ENCODE results near the gene TOMM7.

DNA sequence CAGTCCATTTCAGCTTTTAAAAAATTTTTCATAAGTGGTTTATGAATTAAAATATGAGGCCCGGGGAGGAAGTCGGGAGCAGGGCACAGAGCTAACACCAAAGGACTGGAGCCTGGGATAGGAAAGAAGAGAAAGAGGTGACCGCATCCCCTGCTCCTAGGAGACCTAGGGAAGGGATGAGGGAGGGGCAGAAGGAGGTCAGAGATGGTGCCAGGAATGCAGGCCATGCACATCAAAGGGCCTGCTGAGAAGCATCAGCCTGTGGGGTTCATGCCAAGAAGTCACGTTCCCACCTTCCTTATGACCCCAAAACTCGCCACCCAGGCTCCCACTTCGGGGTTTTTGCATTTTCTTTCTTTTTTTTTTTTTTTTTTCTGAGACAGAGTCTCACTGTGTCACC, 14.7 kb upstream of the TOMM7 start:
- no peak for TF ChIP-seq POLR2AphosphoS5 (IDR thresholded peaks at IDR 0.05; ENCODE audit: control insufficient read depth, insufficient read depth, low read depth, low read length)
- no peak for TF ChIP-seq TBP (optimal IDR thresholded peaks at IDR 0.05; ENCODE audit: low read depth, low read length)
- TF ChIP-seq ARID1B (IDR thresholded peaks at IDR 0.05), result no peak
- TF ChIP-seq ZNF77 (CRISPR knock-in tag; IDR thresholded peaks at IDR 0.05), result no peak
- TF ChIP-seq ZBTB17 (CRISPR knock-in tag; IDR thresholded peaks at IDR 0.05), result no peak
- no peak for TF ChIP-seq ZNF140 (CRISPR knock-in tag; IDR thresholded peaks at IDR 0.05)
- TF ChIP-seq, protein P1, sequence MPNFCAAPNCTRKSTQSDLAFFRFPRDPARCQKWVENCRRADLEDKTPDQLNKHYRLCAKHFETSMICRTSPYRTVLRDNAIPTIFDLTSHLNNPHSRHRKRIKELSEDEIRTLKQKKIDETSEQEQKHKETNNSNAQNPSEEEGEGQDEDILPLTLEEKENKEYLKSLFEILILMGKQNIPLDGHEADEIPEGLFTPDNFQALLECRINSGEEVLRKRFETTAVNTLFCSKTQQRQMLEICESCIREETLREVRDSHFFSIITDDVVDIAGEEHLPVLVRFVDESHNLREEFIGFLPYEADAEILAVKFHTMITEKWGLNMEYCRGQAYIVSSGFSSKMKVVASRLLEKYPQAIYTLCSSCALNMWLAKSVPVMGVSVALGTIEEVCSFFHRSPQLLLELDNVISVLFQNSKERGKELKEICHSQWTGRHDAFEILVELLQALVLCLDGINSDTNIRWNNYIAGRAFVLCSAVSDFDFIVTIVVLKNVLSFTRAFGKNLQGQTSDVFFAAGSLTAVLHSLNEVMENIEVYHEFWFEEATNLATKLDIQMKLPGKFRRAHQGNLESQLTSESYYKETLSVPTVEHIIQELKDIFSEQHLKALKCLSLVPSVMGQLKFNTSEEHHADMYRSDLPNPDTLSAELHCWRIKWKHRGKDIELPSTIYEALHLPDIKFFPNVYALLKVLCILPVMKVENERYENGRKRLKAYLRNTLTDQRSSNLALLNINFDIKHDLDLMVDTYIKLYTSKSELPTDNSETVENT (CRISPR knock-in tag; IDR thresholded peaks at IDR 0.05), result no peak
- no peak for TF ChIP-seq RUNX1 (IDR thresholded peaks at IDR 0.05; ENCODE audit: low read depth)
- TF ChIP-seq, protein P2, sequence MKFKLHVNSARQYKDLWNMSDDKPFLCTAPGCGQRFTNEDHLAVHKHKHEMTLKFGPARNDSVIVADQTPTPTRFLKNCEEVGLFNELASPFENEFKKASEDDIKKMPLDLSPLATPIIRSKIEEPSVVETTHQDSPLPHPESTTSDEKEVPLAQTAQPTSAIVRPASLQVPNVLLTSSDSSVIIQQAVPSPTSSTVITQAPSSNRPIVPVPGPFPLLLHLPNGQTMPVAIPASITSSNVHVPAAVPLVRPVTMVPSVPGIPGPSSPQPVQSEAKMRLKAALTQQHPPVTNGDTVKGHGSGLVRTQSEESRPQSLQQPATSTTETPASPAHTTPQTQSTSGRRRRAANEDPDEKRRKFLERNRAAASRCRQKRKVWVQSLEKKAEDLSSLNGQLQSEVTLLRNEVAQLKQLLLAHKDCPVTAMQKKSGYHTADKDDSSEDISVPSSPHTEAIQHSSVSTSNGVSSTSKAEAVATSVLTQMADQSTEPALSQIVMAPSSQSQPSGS (CRISPR knock-in tag; IDR thresholded peaks at IDR 0.05), result no peak
- TF ChIP-seq, protein P3, sequence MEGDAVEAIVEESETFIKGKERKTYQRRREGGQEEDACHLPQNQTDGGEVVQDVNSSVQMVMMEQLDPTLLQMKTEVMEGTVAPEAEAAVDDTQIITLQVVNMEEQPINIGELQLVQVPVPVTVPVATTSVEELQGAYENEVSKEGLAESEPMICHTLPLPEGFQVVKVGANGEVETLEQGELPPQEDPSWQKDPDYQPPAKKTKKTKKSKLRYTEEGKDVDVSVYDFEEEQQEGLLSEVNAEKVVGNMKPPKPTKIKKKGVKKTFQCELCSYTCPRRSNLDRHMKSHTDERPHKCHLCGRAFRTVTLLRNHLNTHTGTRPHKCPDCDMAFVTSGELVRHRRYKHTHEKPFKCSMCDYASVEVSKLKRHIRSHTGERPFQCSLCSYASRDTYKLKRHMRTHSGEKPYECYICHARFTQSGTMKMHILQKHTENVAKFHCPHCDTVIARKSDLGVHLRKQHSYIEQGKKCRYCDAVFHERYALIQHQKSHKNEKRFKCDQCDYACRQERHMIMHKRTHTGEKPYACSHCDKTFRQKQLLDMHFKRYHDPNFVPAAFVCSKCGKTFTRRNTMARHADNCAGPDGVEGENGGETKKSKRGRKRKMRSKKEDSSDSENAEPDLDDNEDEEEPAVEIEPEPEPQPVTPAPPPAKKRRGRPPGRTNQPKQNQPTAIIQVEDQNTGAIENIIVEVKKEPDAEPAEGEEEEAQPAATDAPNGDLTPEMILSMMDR (IDR thresholded peaks at IDR 0.05 in 2 of 3, conservative IDR thresholded peaks at IDR 0.05 in 1 of 3; ENCODE audit: insufficient read depth in 2 of 3, low read depth in 1 of 3, low read length in 3 of 3), result no peak
- no peak for TF ChIP-seq KDM4B (IDR thresholded peaks at IDR 0.05; ENCODE audit: borderline replicate concordance in 2 of 2, low read depth in 1 of 2)
- TF ChIP-seq, protein P4, sequence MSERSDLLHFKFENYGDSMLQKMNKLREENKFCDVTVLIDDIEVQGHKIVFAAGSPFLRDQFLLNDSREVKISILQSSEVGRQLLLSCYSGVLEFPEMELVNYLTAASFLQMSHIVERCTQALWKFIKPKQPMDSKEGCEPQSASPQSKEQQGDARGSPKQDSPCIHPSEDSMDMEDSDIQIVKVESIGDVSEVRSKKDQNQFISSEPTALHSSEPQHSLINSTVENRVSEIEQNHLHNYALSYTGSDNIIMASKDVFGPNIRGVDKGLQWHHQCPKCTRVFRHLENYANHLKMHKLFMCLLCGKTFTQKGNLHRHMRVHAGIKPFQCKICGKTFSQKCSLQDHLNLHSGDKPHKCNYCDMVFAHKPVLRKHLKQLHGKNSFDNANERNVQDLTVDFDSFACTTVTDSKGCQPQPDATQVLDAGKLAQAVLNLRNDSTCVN (CRISPR knock-in tag; IDR thresholded peaks at IDR 0.05), result no peak
- no peak for TF ChIP-seq KAT2B (IDR thresholded peaks at IDR 0.05; ENCODE audit: low read depth, low read length)

Data from K562 (cell line).